GOT3 (cell line): ENCODE measurements around the gene ATP6V1B1.

Experiments
- DNase-seq: peaks from one replicate; lab custom pipeline; 2025; ENCODE audit warnings: mixed read lengths; lab: John Stamatoyannopoulos, UW

The ATP6V1B1 gene

GRCh38 chr2:70935468-70936164 is at the start of gene ATP6V1B1:
Gene ATP6V1B1 (plus strand): TSS chr2:70935900. CDS start chr2:70935955, 55 bp downstream.
- no peak for DNase-seq

GRCh38 chr2:70886541-70886987 is 49.1 kb upstream of the ATP6V1B1 start:
- DNase-seq: no peak

- no peak for DNase-seq
Observed at GRCh38 chr2:70887208-70887549, 48.5 kb upstream of the ATP6V1B1 start.

GRCh38 chr2:70887550-70888246 is 48.0 kb upstream of the ATP6V1B1 start:
- DNase-seq: no peak

GRCh38 chr2:70888366-70888922 is 47.3 kb upstream of the ATP6V1B1 start:
- DNase-seq: no peak

GRCh38 chr2:70888923-70889715 is 46.6 kb upstream of the ATP6V1B1 start:
- no peak for DNase-seq

- DNase-seq: no peak
Observed at GRCh38 chr2:70889716-70890037, 46.0 kb upstream of the ATP6V1B1 start.

GRCh38 chr2:70890469-70891065 is 45.1 kb upstream of the ATP6V1B1 start:
- DNase-seq: no peak

GRCh38 chr2:70891572-70892357 is 43.9 kb upstream of the ATP6V1B1 start:
- no peak for DNase-seq

- DNase-seq: no peak
Observed at GRCh38 chr2:70892750-70893149, 43.0 kb upstream of the ATP6V1B1 start.

GRCh38 chr2:70893186-70893585 is 42.5 kb upstream of the ATP6V1B1 start:
- DNase-seq: no peak

GRCh38 chr2:70894765-70895164 is 40.9 kb upstream of the ATP6V1B1 start:
- DNase-seq: no peak

GRCh38 chr2:70895249-70895648 is 40.5 kb upstream of the ATP6V1B1 start:
- DNase-seq: no peak

- no peak for DNase-seq
Observed at GRCh38 chr2:70895998-70896764, 39.5 kb upstream of the ATP6V1B1 start.

GRCh38 chr2:70896765-70897202 is 38.9 kb upstream of the ATP6V1B1 start:
- DNase-seq: no peak

GRCh38 chr2:70897203-70897976 is 38.3 kb upstream of the ATP6V1B1 start:
- no peak for DNase-seq

GRCh38 chr2:70897977-70898226 is 37.8 kb upstream of the ATP6V1B1 start:
- no peak for DNase-seq

GRCh38 chr2:70898363-70899240 is 37.1 kb upstream of the ATP6V1B1 start:
- DNase-seq: no peak
